Breast epithelium (tissue), 4 donors: ENCODE data around the gene ABCA8. TPM values are rescaled to one million over a fixed set of nuclear protein-coding genes. Genes with fewer than 3 reads are reported as not detected.
"Not testable (repeated sequence)": the region's sequence is repeated elsewhere in the genome, so short reads cannot be mapped to it uniquely, and the experiment has no call there.

Source experiments
- DNase-seq, 2 donors: peaks; one replicate each; pipeline ENCODE4 v3.0.0-alpha.2; 2019; ENCODE audit warnings: low spot score in 2 of 2
- H3K27ac ChIP-seq, 2 donors: fragments of 200-600 bp; sonication (generic) in 1 of 2; one replicate each; pipeline ENCODE4 v1.5.1; 2016 to 2019; ENCODE audit warnings: mild to moderate bottlenecking in 1 of 2
- H3K27me3 ChIP-seq, 2 donors: fragments of 200-600 bp; sonication (generic) in 1 of 2; one replicate each; pipeline versions ENCODE4 v1.5.1 to v1.6.0; 2017 to 2019; ENCODE audit warnings: control low read depth in 1 of 2, mild to moderate bottlenecking in 1 of 2
- H3K36me3 ChIP-seq: fragments of 200-600 bp; one replicate; pipeline ENCODE4 v1.5.1; 2019
- H3K4me1 ChIP-seq, 2 donors: fragments of 200-600 bp; sonication (generic); one replicate each; pipeline ENCODE4 v1.5.1; 2016 to 2019; ENCODE audit warnings: control low read depth in 1 of 2
- H3K4me3 ChIP-seq, 3 donors: fragments of 200-600 bp; sonication (generic); 1 replicate in 2 of 3; 2 replicates in 1 of 3; pipeline ENCODE4 v1.5.1; 2016 to 2019; ENCODE audit warnings: mild to moderate bottlenecking in 3 of 3, moderate library complexity in 2 of 3
- H3K9me3 ChIP-seq, 2 donors: fragments of 200-600 bp; sonication (generic) in 1 of 2; one replicate each; pipeline ENCODE4 v1.5.1; 2016 to 2019; ENCODE audit warnings: control low read depth in 1 of 2
- CTCF ChIP-seq, 3 donors: fragments of 450-650 bp; IDR thresholded peaks; one replicate each; pipeline ENCODE4 v1.5.1; 2016 to 2017; ENCODE audit warnings: antibody characterized with exemption in 3 of 3, mild to moderate bottlenecking in 3 of 3, moderate library complexity in 3 of 3
- POLR2A ChIP-seq: fragments of 450-650 bp; IDR thresholded peaks from one replicate; pipeline ENCODE4 v1.6.1; 2016; ENCODE audit warnings: antibody characterized with exemption, mild to moderate bottlenecking, moderate library complexity
- POLR2AphosphoS5 ChIP-seq, 3 donors: sonication (generic); formaldehyde crosslinking; IDR thresholded peaks; one replicate each; pipeline ENCODE4 v1.6.1; 2017; ENCODE audit warnings: antibody characterized with exemption in 3 of 3
- intact Hi-C: fragments of 100-400 bp; cut with DNase I; formaldehyde crosslinking; loops from one replicate; pipeline ENCODE4 v1.15.1; 2023; ENCODE audit warnings: low total_unique reads
- total RNA-seq, 3 donors: library from RNA; depleted of rRNA; stranded (reverse); fragments of >200 nt; gene quantifications; one replicate each; pipeline ENCODE4 v1.1.0, GENCODE V29; 2016

ABCA8 gene
- total RNA-seq, 3 donors from 2014 or later: 38.6 to 47.5 (median 46.2) TPM

GRCh38 chr17:68944435-68945035, 10.7 kb downstream of the ABCA8 start:
- Histone ChIP-seq H3K9me3 (no peaks in the 10 kb centered on the region), H3K27me3 (no peaks in the 10 kb centered on the region), H3K4me3 (no peak overlapping the region), H3K4me1 (no peaks in the 10 kb centered on the region), H3K36me3 (no peaks in the 10 kb centered on the region), H3K27ac (no peak overlapping the region)
- intact Hi-C loops: no loop called here
- no peak for TF ChIP-seq POLR2A
- no peak for DNase-seq

- H3K4me1 ChIP-seq, H3K4me3 ChIP-seq, H3K36me3 ChIP-seq, DNase-seq, H3K9me3 ChIP-seq, intact Hi-C loops, H3K27me3 ChIP-seq, H3K27ac ChIP-seq: not testable (repeated sequence)
Observed at GRCh38 chr17:68943812-68944182, 11.4 kb downstream of the ABCA8 start.

- H3K4me1 ChIP-seq: no peaks in the 10 kb centered on the region
- H3K27ac ChIP-seq: no peak overlapping the region
- intact Hi-C loops: no loop called here
- no peak overlapping the region for H3K4me3 ChIP-seq
- no peak for DNase-seq
- TF ChIP-seq CTCF (IDR thresholded peaks at IDR 0.05) (no peak), POLR2AphosphoS5 (IDR thresholded peaks at IDR 0.05) (no peak), POLR2A (no peak)
- no peaks in the 10 kb centered on the region for H3K9me3 ChIP-seq
- H3K27me3 ChIP-seq: no peaks in the 10 kb centered on the region
- no peaks in the 10 kb centered on the region for H3K36me3 ChIP-seq
Observed at GRCh38 chr17:68943123-68943811, 11.9 kb downstream of the ABCA8 start.

- no peak for DNase-seq
- intact Hi-C loops: no loop called here
- Histone ChIP-seq H3K36me3 (no peaks in the 10 kb centered on the region), H3K4me3 (no peak overlapping the region), H3K27me3 (no peaks in the 10 kb centered on the region), H3K27ac (no peak overlapping the region), H3K4me1 (no peaks in the 10 kb centered on the region), H3K9me3 (no peaks in the 10 kb centered on the region)
- TF ChIP-seq CTCF (IDR thresholded peaks at IDR 0.05) (no peak), POLR2A (no peak), POLR2AphosphoS5 (IDR thresholded peaks at IDR 0.05) (no peak)
Observed at GRCh38 chr17:68942389-68942788, 12.8 kb downstream of the ABCA8 start.

- intact Hi-C loops: no loop called here
- DNase-seq: no peak
- Histone ChIP-seq H3K36me3 (no peaks in the 10 kb centered on the region), H3K4me3 (no peak overlapping the region), H3K27me3 (no peaks in the 10 kb centered on the region), H3K27ac (no peak overlapping the region), H3K4me1 (no peaks in the 10 kb centered on the region), H3K9me3 (no peaks in the 10 kb centered on the region)
- TF ChIP-seq POLR2AphosphoS5 (IDR thresholded peaks at IDR 0.05): no peak
- no peak for TF ChIP-seq POLR2A
- no peak for TF ChIP-seq CTCF (IDR thresholded peaks at IDR 0.05)
Observed at GRCh38 chr17:68941761-68942160, 13.4 kb downstream of the ABCA8 start.

- Histone ChIP-seq H3K4me3 (no peak overlapping the region), H3K9me3 (no peaks in the 10 kb centered on the region), H3K36me3 (no peaks in the 10 kb centered on the region), H3K27ac (no peak overlapping the region), H3K4me1 (no peaks in the 10 kb centered on the region), H3K27me3 (no peaks in the 10 kb centered on the region)
- no peak for DNase-seq
- no peak for TF ChIP-seq CTCF (IDR thresholded peaks at IDR 0.05)
- no peak for TF ChIP-seq POLR2A
- TF ChIP-seq POLR2AphosphoS5 (IDR thresholded peaks at IDR 0.05): no peak
- intact Hi-C loops: no loop called here
Observed at GRCh38 chr17:68939195-68939594, 16.0 kb downstream of the ABCA8 start.
